ENCODE results near the gene VKORC1L1.
"Not testable (repeated sequence)": the region's sequence is repeated elsewhere in the genome, so short reads cannot be mapped to it uniquely, and the experiment has no call there.

Gene VKORC1L1

GRCh38 chr7:65975814-65976445, 103.1 kb downstream of the VKORC1L1 start:
- DNase-seq = no peak

DNA sequence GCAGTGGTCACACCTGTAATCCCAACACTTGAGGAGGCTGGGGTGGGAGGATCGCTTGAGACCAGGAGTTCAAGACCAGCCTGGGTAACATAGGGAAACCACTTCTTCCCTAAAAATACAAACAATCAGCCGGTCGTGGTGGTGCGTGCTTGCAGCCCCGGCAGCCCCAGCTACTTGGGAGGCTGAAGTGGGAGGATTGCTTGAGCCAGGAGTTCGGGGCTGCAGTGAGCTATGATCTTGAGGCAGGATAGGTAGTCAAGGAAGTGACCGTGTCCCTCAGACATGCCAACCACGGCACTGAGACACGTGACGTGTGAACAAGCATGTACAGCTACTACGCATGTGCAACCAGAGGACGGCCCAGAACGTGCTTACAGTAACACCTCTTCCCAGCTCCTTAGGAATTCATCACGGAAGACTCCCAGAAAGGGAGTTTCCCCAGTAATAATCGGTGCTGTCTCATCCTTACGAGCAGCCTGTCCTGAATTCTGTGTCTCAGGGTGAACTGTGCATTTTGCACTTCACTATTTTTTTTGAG, 103.9 kb downstream of the VKORC1L1 start:
- DNase-seq = no peak

DNA sequence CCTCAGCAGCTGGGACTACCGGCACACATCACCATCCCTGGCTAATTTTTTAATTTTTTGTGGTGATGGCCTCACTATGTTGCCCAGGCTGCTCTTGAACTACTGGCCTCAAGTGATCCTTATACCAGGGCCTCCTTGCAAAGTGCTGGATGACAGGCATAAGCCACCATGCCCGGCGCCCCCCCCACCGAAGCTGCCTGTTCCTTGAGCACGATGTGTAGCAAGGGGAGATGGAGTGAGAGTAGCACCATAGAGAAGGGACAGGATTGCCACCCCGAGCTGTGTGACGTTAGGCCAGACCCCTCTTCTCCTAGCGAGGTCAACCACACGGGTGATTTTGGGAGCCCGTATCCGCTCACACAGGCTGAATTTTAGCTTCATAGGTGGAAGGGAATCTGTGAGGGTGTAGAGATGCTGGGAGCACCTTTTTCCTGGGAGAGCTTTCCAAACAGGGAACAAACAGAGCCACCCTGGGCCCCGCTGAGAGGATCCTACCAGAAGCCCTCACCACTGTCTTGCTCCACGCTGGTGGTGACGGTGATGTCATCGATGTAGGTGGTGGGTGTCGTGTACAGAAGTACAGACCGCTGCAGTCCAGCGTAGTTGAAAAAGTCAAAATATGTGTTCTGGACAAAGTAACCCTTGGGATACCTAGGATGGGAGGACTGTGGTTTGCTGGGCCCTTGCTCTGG, 106.2 kb downstream of the VKORC1L1 start:
- no peak for DNase-seq

DNA sequence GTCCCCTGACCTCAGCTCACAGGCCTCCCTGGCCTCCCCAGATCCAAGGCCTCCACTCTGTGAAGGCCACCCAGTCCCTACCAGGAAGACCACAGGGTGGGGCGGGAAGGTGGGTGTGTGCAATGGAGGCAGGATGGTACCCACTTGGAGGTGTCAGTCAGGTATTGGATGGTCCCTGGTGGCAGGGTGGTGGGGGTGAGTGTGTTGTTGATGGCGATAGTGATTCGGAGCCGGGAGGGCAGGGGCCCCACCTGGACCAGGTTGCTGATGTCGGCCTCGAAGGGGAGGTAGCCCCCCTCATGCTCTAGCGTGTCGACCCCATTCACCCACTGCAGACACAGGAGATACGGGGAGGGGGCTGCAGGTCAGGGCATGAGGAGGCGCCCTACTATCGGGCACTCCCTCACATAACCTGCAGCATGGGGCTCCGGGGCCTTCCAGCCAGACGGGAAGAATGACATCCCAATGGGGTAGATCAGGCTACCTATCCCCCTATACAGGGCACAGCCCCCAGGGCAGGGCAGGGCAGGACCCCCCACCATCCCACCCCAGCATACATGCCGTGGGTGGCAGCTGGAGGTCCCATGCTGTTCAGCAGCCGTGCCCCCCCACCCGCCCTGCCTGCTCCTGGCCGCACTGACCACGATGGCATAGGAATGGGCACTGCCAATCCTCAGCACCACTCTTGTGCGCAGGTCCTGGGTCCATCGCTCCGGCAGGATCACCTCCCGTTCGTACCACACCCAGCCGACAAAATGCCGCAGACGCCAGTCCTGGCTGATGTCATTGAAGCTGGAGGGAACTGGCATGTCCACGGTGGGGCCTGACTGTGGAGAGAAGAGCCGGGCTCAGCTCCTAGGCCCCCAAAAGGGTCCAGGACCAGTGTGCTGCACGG, 107.0 kb downstream of the VKORC1L1 start:
- DNase-seq = no peak

- DNase-seq = peak in 8 of 58 donors; percentile 3 to 42 (median 14)
Measured at GRCh38 chr7:65980478-65981250, 107.8 kb downstream of the VKORC1L1 start.

GRCh38 chr7:65981965-65982792, 109.3 kb downstream of the VKORC1L1 start, which contains the start of gene GUSB:
Gene GUSB (minus strand): TSS chr7:65982213. CDS start chr7:65982183, 30 bp downstream.
- DNase-seq = peak; percentile 56 to 95 (median 87)

- no peak for DNase-seq
Measured at GRCh38 chr7:65983965-65984658, 111.2 kb downstream of the VKORC1L1 start.

- DNase-seq = no peak
Measured at GRCh38 chr7:65988084-65988483, 115.2 kb downstream of the VKORC1L1 start.

DNA sequence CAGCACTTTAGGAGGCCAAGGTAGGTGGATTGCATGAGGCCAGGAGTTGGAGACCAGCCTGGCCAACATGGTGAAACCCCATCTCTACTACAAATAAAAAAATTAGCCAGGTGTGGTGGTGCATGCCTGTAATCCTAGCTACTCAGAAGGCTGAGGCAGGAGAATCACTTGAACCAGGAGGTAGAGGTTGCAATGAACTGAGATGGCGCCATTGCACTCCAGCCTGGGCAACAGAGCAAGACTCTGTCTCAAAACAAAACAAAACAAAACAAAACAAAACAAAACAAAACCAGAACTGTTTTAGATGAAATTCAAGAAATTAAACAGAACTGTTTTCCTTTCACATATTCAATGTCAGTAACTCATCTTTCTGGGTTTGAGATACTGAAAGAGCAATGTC, 115.6 kb downstream of the VKORC1L1 start:
- not testable (repeated sequence) for DNase-seq

DNA sequence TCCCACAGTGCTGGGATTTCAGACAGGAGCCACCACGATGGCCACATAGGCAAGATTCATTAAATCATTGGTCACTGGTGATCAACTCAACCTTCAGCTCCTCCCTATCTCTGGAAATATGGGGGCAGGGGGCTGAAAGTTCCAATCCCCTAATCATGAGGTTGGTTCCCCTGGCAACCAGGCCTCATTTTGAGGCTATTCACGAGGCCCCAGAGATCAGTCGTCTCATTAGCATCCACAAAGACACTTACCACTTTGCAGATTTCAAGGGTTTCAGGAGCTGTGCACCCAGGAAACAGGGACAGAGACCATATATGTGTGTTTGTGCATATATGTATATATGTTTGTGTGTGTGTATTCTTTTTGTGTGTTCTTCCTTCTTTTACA, 116.8 kb downstream of the VKORC1L1 start:
- DNase-seq = no peak

- not testable (repeated sequence) for DNase-seq
Measured at GRCh38 chr7:65991829-65992228, 119.0 kb downstream of the VKORC1L1 start.

GRCh38 chr7:65992526-65992925, 119.7 kb downstream of the VKORC1L1 start:
- no peak for DNase-seq

DNA sequence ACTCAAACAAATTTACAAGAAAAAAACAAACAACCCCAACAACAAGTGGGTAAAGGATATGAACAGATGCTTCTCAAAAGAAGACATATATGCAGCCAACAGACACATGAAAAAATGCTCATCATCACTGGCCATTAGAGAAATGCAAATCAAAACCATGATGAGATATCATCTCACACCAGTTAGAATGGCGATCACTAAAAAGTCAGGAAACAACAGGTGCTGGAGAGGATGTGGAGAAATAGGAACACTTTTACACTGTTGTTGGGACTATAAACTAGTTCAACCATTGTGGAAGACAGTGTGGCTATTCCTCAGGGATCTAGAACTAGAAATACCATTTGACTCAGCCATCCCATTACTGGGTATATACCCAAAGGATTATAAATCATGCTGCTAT, 122.1 kb downstream of the VKORC1L1 start:
- DNase-seq = not testable (repeated sequence)

DNA sequence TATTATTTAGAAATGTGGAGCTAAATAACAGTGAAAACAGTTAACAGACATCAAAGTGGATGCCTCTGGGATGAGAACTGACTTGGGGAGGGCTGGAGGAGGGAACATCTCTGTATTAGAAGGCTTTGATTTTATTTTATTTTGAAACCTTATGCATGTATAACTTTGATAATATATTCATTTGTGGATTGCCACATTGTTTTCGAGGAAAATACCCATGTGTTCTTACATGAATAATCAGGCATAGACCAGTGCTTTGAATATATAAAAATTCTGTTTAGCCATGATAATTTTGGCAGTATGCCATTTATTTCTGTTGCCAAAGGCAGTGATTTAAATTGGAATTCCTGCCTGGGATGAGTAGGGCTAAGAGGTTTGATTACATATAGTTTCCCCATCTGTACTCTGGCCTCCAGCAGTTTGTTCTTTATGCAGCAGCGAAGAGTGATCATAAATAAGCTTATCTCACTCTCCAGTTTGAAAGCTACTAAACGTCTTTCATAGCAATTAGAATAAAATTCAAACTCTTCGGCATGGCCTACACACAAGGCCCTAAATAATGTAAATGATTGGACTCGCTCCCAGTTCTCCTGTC, 128.0 kb downstream of the VKORC1L1 start:
- not testable (repeated sequence) for DNase-seq

GRCh38 chr7:66005115-66005671, 132.3 kb downstream of the VKORC1L1 start:
- not testable (repeated sequence) for DNase-seq

DNA sequence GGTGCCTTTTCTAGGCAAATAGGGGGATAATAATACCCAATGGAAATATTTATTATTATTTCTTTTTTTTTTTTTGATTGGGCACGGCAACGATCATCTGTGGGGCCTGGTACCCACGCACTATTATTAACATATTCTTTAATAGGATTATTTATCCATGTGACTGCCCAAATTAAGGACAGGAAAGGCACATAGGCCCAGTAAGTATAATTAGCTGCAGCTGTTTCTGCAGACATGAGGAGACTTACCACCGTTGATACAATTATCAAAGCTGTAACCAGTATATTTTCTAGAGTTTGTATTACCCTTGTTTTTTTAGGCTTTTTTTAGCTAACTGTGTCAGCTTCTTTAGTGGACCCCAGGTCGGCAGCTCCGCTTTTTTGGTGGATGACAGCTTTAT, 134.4 kb downstream of the VKORC1L1 start:
- no peak for DNase-seq

Measured in anterior cingulate cortex (tissue), 58 donors.